ENCODE measurements around the gene AKT2. TPM values are rescaled to one million over a fixed set of nuclear protein-coding genes. Genes with fewer than 3 reads are reported as not detected.
A peak's percentile ranks its signal among the peaks of the same experiment; 100 is the strongest.

AKT2 gene
- total and polyA plus RNA-seq, 2 of the 8 experiments (the other 6 are each of a cell fraction or from before 2014, with no cell fraction given), result 151 to 183 TPM

DNA sequence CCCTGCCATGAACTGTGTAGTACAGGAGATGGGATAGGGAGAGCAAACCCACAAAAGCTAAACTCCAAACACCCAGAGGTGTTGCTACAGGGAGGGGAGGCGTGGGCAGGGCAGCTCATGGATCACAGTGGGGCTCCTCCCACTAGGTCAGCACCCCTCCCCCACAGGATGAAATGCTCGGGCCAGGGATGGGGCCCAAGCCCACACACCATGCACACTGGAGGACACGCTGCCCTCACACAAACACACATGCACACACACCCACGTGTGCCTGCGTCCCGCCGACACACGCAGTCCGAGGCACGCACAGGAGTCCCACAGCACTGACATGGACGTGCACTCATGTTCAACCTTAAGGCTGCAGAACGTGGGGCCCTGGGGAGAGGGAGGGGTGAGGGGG lies 52.7 kb downstream of the AKT2 start:
- H3K9ac ChIP-seq (replicated peaks in 1 of 4; ENCODE audit: extremely low read depth in 1 of 4, low read depth in 3 of 4, low read length in 3 of 4), result no peak overlapping the region
- no peaks in the 10 kb centered on the region for H3K23me2 ChIP-seq (ENCODE audit: low read depth, low read length)
- peaks cover 0 to 6% of the 10 kb centered on the region in 2 experiments for H4K20me1 ChIP-seq (replicated peaks in 1 of 2; ENCODE audit: control insufficient read depth in 1 of 2, insufficient read depth in 2 of 2, low read length in 2 of 2)
- no peak overlapping the region for H3K56ac ChIP-seq (replicated peaks; ENCODE audit: insufficient read length, low read depth, low read length)
- no peaks in the 10 kb centered on the region for H3K79me1 ChIP-seq (ENCODE audit: low read depth, low read length)
- no peak overlapping the region for H2BK20ac ChIP-seq (ENCODE audit: low read length)
- peak overlapping the region; percentile 54 for H2BK120ac ChIP-seq (replicated peaks; ENCODE audit: low read depth, low read length)
- 89% methylated on average over 11 of the region's 12 CpGs; no CpG with 5 or more reads in 1 of the 2 experiments for WGBS, 2 experiments (ENCODE audit: extremely low coverage in 1 of 2, insufficient coverage in 1 of 2, insufficient read length in 1 of 2, insufficient replicate concordance in 2 of 2, low coverage in 1 of 2, low lambda C conversion rate in 2 of 2, missing lambda C conversion rate in 1 of 2)
- peak overlapping the region; percentile 80; the same call in 1 of the 2 replicates for H2BK12ac ChIP-seq (ENCODE audit: low read depth, low read length)
- DNase-seq (ENCODE audit: low read depth in 1 of 2, low spot score in 2 of 2) (no peak), FAIRE-seq (no peak)
- no peak overlapping the region for H3K23ac ChIP-seq (ENCODE audit: insufficient read length)
- H3K27me3 ChIP-seq (replicated peaks in 1 of 4; ENCODE audit: control insufficient read depth in 3 of 4, extremely low read depth in 1 of 4, insufficient read depth in 3 of 4, low read length in 3 of 4), result peaks cover 0 to 7% (median under 1%) of the 10 kb centered on the region in 4 experiments; a peak in 3 of 7 replicates
- ChIA-PET CTCF (ENCODE audit: partially characterized antibody) (interaction anchor here (0.5 to 3.6 kb wide), 7 partner anchors 9 to 73 kb away, joined by 3 to 17 read pairs (median 4); partner anchors contain the start of gene TTC9B), POLR2A (ENCODE audit: partially characterized antibody) (interaction anchor here (1.1 to 1.4 kb wide), 2 partner anchors 9 to 15 kb away, joined by 6 read pairs; partner anchors contain the start of gene TTC9B)
- H2AK5ac ChIP-seq (ENCODE audit: low read depth, low read length), result 0 out of 2 replicates have a peak overlapping the region, but pooled peaks have one; percentile 59
- no peak overlapping the region for H4K8ac ChIP-seq (ENCODE audit: extremely low read depth, insufficient read depth, low read length)
- H3K9me3 ChIP-seq (ENCODE audit: insufficient read depth in 2 of 2, low read depth in 1 of 2, low read length in 1 of 2), result no peaks in the 10 kb centered on the region
- H3K4me3 ChIP-seq (ENCODE audit: extremely low read depth in 1 of 4, insufficient read depth in 2 of 4, low read depth in 3 of 4, low read length in 4 of 4), result no peak overlapping the region
- H4K5ac ChIP-seq (ENCODE audit: insufficient read length, low read depth, low read length), result no peak overlapping the region
- no peak overlapping the region for H3K4ac ChIP-seq (replicated peaks; ENCODE audit: insufficient read length, low read depth, low read length)
- H3K4me1 ChIP-seq (replicated peaks in 1 of 4; ENCODE audit: control insufficient read depth in 3 of 4, insufficient read depth in 4 of 4, low read length in 3 of 4), result peaks cover 0 to 20% (median 13%) of the 10 kb centered on the region in 4 experiments; a peak in 6 of 7 replicates
- peak overlapping the region; percentile 9 to 10; a peak in 1 of 4 replicates for H3K4me2 ChIP-seq (ENCODE audit: insufficient read depth in 1 of 2, low read depth in 2 of 2, low read length in 2 of 2)
- peak overlapping the region; percentile 52 for H3K18ac ChIP-seq (ENCODE audit: extremely low read depth, low read length)
- no peaks in the 10 kb centered on the region for H3K79me2 ChIP-seq (ENCODE audit: control insufficient read depth in 1 of 2, insufficient read depth in 2 of 2, low read length in 2 of 2)
- H2BK5ac ChIP-seq (ENCODE audit: low read depth, low read length), result peak overlapping the region; percentile 76; the same call in 1 of the 2 replicates
- H2AFZ ChIP-seq (ENCODE audit: low read length), result no peak overlapping the region
- no peak overlapping the region for H3K14ac ChIP-seq (ENCODE audit: insufficient read length)
- no peak overlapping the region for H2BK15ac ChIP-seq (ENCODE audit: low read length)
- H3K36me3 ChIP-seq (ENCODE audit: control insufficient read depth in 2 of 4, insufficient read depth in 4 of 4, low read length in 3 of 4), result peaks cover 0 to 6% (median 3%) of the 10 kb centered on the region in 4 experiments; a peak in 4 of 8 replicates
- H3K27ac ChIP-seq (ENCODE audit: low read depth, low read length), result peak overlapping the region; percentile 52; the same call in 1 of the 2 replicates
- H4K91ac ChIP-seq (replicated peaks; ENCODE audit: insufficient read length, low read length), result peak overlapping the region; percentile 54
- TF ChIP-seq RBBP5 (IDR thresholded peaks at IDR 0.05; ENCODE audit: borderline replicate concordance, low read depth, low read length) (no peak), TCF12 (IDR thresholded peaks at IDR 0.05; ENCODE audit: low read depth, low read length) (no peak), EZH2 (IDR thresholded peaks at IDR 0.05; ENCODE audit: low read depth, low read length, severe bottlenecking) (no peak), CTBP2 (IDR thresholded peaks at IDR 0.05; ENCODE audit: borderline replicate concordance, insufficient read depth, insufficient read length, low read length) (no peak), CBX5 (IDR thresholded peaks at IDR 0.05; ENCODE audit: low read depth, low read length) (no peak), KDM1A (IDR thresholded peaks at IDR 0.05; ENCODE audit: borderline replicate concordance, low read length) (no peak), EP300 (IDR thresholded peaks at IDR 0.05; ENCODE audit: borderline replicate concordance in 1 of 2, low read depth in 2 of 2, low read length in 2 of 2) (no peak), SIN3A (conservative IDR thresholded peaks at IDR 0.05 in 1 of 2, IDR thresholded peaks at IDR 0.05 in 1 of 2; ENCODE audit: low read depth in 1 of 2, low read length in 2 of 2) (no peak), TAF7 (optimal IDR thresholded peaks at IDR 0.05; ENCODE audit: borderline replicate concordance, low read depth, low read length) (no peak), RNF2 (IDR thresholded peaks at IDR 0.05; ENCODE audit: borderline replicate concordance, low read depth, low read length, missing control alignments, poor library complexity, severe bottlenecking) (no peak)
- TF ChIP-seq, protein P1, sequence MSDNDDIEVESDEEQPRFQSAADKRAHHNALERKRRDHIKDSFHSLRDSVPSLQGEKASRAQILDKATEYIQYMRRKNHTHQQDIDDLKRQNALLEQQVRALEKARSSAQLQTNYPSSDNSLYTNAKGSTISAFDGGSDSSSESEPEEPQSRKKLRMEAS (IDR thresholded peaks at IDR 0.05), result no peak

Measured in H1 (cell line).